ENCODE measurements around the gene SGPL1. TPM values are rescaled to one million over a fixed set of nuclear protein-coding genes. Genes with fewer than 3 reads are reported as not detected.
A peak's percentile ranks its signal among the peaks of the same experiment; 100 is the strongest.

The SGPL1 gene
- total RNA-seq, 2 experiments from 2014 or later, result 14.8 to 17.2 TPM

- H3K4me3 Mint-ChIP-seq, result no peak overlapping the region
- peak; percentile 29 for DNase-seq
- H3K4me1 Mint-ChIP-seq (ENCODE audit: low read depth), result peaks cover 3% of the 10 kb centered on the region
Measured at GRCh38 chr10:70893227-70894006, 77.7 kb downstream of the SGPL1 start.

GRCh38 chr10:70894416-70894815 lies 78.7 kb downstream of the SGPL1 start:
- Mint-ChIP-seq H3K27me3 (ENCODE audit: low read depth) (peaks cover 2% of the 10 kb centered on the region), H3K4me1 (ENCODE audit: low read depth) (no peaks in the 10 kb centered on the region), H3K4me3 (no peak overlapping the region), H3K27ac (no peak overlapping the region), H3K36me3 (ENCODE audit: low read depth) (no peaks in the 10 kb centered on the region), H3K9me3 (no peaks in the 10 kb centered on the region)
- DNase-seq, result no peak
- CTCF ChIA-PET, result interaction anchor here (1.5 kb wide), 1 partner anchor 80 kb away, joined by 4 read pairs; no protein-coding TSS in a partner anchor
- intact Hi-C loops (cut with micrococcal nuclease), result no loop called here

More at GRCh38 chr10:70893227-70894006, 77.7 kb downstream of the SGPL1 start:
- Mint-ChIP-seq H3K9me3 (no peaks in the 10 kb centered on the region), H3K27ac (no peak overlapping the region), H3K27me3 (ENCODE audit: low read depth) (peaks cover 2% of the 10 kb centered on the region), H3K36me3 (ENCODE audit: low read depth) (no peaks in the 10 kb centered on the region)
- CTCF ChIA-PET, result interaction anchor here (1.5 kb wide), 1 partner anchor 79 kb away, joined by 4 read pairs; no protein-coding TSS in a partner anchor
- intact Hi-C loops (cut with micrococcal nuclease), result no loop called here

GRCh38 chr10:70896551-70896950 lies 80.8 kb downstream of the SGPL1 start:
- H3K4me3 Mint-ChIP-seq, result no peak overlapping the region
- intact Hi-C loops (cut with micrococcal nuclease), result no loop called here
- no peaks in the 10 kb centered on the region for H3K9me3 Mint-ChIP-seq
- no peaks in the 10 kb centered on the region for H3K27me3 Mint-ChIP-seq (ENCODE audit: low read depth)
- DNase-seq, result no peak
- no peaks in the 10 kb centered on the region for H3K4me1 Mint-ChIP-seq (ENCODE audit: low read depth)
- H3K36me3 Mint-ChIP-seq (ENCODE audit: low read depth), result no peaks in the 10 kb centered on the region
- CTCF ChIA-PET, result no interaction called here
- no peak overlapping the region for H3K27ac Mint-ChIP-seq

- Mint-ChIP-seq H3K4me3 (no peak overlapping the region), H3K9me3 (no peaks in the 10 kb centered on the region), H3K27ac (no peak overlapping the region), H3K36me3 (ENCODE audit: low read depth) (no peaks in the 10 kb centered on the region), H3K4me1 (ENCODE audit: low read depth) (no peaks in the 10 kb centered on the region), H3K27me3 (ENCODE audit: low read depth) (no peaks in the 10 kb centered on the region)
- CTCF ChIA-PET, result no interaction called here
- intact Hi-C loops (cut with micrococcal nuclease), result no loop called here
- no peak for DNase-seq
Measured at GRCh38 chr10:70898687-70899086, 82.9 kb downstream of the SGPL1 start.

GRCh38 chr10:70899096-70899495 lies 83.3 kb downstream of the SGPL1 start:
- Mint-ChIP-seq H3K36me3 (ENCODE audit: low read depth) (no peaks in the 10 kb centered on the region), H3K27me3 (ENCODE audit: low read depth) (no peaks in the 10 kb centered on the region), H3K4me1 (ENCODE audit: low read depth) (no peaks in the 10 kb centered on the region), H3K9me3 (no peaks in the 10 kb centered on the region), H3K27ac (no peak overlapping the region), H3K4me3 (no peak overlapping the region)
- CTCF ChIA-PET, result no interaction called here
- intact Hi-C loops (cut with micrococcal nuclease), result no loop called here
- no peak for DNase-seq

- intact Hi-C loops (cut with micrococcal nuclease), result no loop called here
- Mint-ChIP-seq H3K27me3 (ENCODE audit: low read depth) (no peaks in the 10 kb centered on the region), H3K9me3 (no peaks in the 10 kb centered on the region), H3K27ac (no peak overlapping the region), H3K4me3 (no peak overlapping the region), H3K4me1 (ENCODE audit: low read depth) (no peaks in the 10 kb centered on the region), H3K36me3 (ENCODE audit: low read depth) (no peaks in the 10 kb centered on the region)
- DNase-seq, result no peak
- CTCF ChIA-PET, result interaction anchor here (0.7 to 0.8 kb wide), 3 partner anchors 20 to 74 kb away, joined by 3 read pairs; no protein-coding TSS in a partner anchor
Measured at GRCh38 chr10:70901276-70901878, 85.6 kb downstream of the SGPL1 start.

- CTCF ChIA-PET, result interaction anchor here (0.5 to 2.5 kb wide), 10 partner anchors 12 to 381 kb away, joined by 3 to 18 read pairs (median 4); no protein-coding TSS in a partner anchor
- Mint-ChIP-seq H3K4me3 (no peak overlapping the region), H3K4me1 (ENCODE audit: low read depth) (no peaks in the 10 kb centered on the region), H3K9me3 (no peaks in the 10 kb centered on the region), H3K27ac (no peak overlapping the region), H3K27me3 (ENCODE audit: low read depth) (no peaks in the 10 kb centered on the region), H3K36me3 (ENCODE audit: low read depth) (no peaks in the 10 kb centered on the region)
- DNase-seq, result no peak
- intact Hi-C loops (cut with micrococcal nuclease), result loop anchor here (1.0 kb wide), 1 partner anchor 383 kb away; no protein-coding TSS in a partner anchor
Measured at GRCh38 chr10:70902661-70903261, 87.0 kb downstream of the SGPL1 start.

- CTCF ChIA-PET, result interaction anchor here (0.5 to 2.5 kb wide), 13 partner anchors 13 to 923 kb away, joined by 3 to 18 read pairs (median 3); no protein-coding TSS in a partner anchor
- Mint-ChIP-seq H3K27me3 (ENCODE audit: low read depth) (no peaks in the 10 kb centered on the region), H3K36me3 (ENCODE audit: low read depth) (no peaks in the 10 kb centered on the region), H3K27ac (no peak overlapping the region), H3K4me3 (no peak overlapping the region), H3K9me3 (no peaks in the 10 kb centered on the region), H3K4me1 (ENCODE audit: low read depth) (no peaks in the 10 kb centered on the region)
- intact Hi-C loops (cut with micrococcal nuclease), result loop anchor here (1.0 kb wide), 1 partner anchor 382 kb away; no protein-coding TSS in a partner anchor
- peak; percentile 45 for DNase-seq
Measured at GRCh38 chr10:70903262-70903921, 87.6 kb downstream of the SGPL1 start.

- intact Hi-C loops (cut with micrococcal nuclease), result no loop called here
- CTCF ChIA-PET, result interaction anchor here (1.2 to 2.5 kb wide), 2 partner anchors 19 to 155 kb away, joined by 3 to 18 read pairs; no protein-coding TSS in a partner anchor
- Mint-ChIP-seq H3K4me1 (ENCODE audit: low read depth) (no peaks in the 10 kb centered on the region), H3K9me3 (no peaks in the 10 kb centered on the region), H3K27ac (no peak overlapping the region), H3K36me3 (ENCODE audit: low read depth) (no peaks in the 10 kb centered on the region), H3K27me3 (ENCODE audit: low read depth) (no peaks in the 10 kb centered on the region), H3K4me3 (no peak overlapping the region)
- DNase-seq, result no peak
Measured at GRCh38 chr10:70905071-70906021, 89.6 kb downstream of the SGPL1 start.

- CTCF ChIA-PET, result no interaction called here
- Mint-ChIP-seq H3K36me3 (ENCODE audit: low read depth) (no peaks in the 10 kb centered on the region), H3K27me3 (ENCODE audit: low read depth) (no peaks in the 10 kb centered on the region), H3K4me3 (no peak overlapping the region), H3K4me1 (ENCODE audit: low read depth) (no peaks in the 10 kb centered on the region), H3K27ac (no peak overlapping the region), H3K9me3 (no peaks in the 10 kb centered on the region)
- intact Hi-C loops (cut with micrococcal nuclease), result no loop called here
- DNase-seq, result no peak
Measured at GRCh38 chr10:70906031-70906783, 90.5 kb downstream of the SGPL1 start.

Data from activated naive CD4-positive, alpha-beta T cell treated with anti-CD3 and anti-CD28 coated beads for 36 hours (primary cell).